Measurements from ENCODE around the gene SLAIN2. TPM values are rescaled to one million over a fixed set of nuclear protein-coding genes. Genes with fewer than 3 reads are reported as not detected.

Gene SLAIN2
- total RNA-seq, 1 donor from 2014 or later, result 90.5 TPM

- DNase-seq (ENCODE audit: low read depth), result no peak
These were observed 662 bp downstream of the SLAIN2 start for GRCh38 chr4:48341776-48342605.

GRCh38 chr4:48342606-48342880 is 1.2 kb downstream of the SLAIN2 start:
- no peak overlapping the region for H2AFZ ChIP-seq (ENCODE audit: low read depth, low read length)
- H3K9ac ChIP-seq (ENCODE audit: low read length), result peak overlapping the region; percentile 97
- H3K9me3 ChIP-seq (ENCODE audit: insufficient read depth, low read depth, low read length), result no peaks in the 10 kb centered on the region
- Mint-ChIP-seq H3K4me1 (ENCODE audit: low read depth, unreplicated experiment) (peaks cover 57% of the 10 kb centered on the region), H3K27ac (ENCODE audit: unreplicated experiment) (peak overlapping the region; percentile 91), H3K27me3 (ENCODE audit: low read depth, unreplicated experiment) (no peaks in the 10 kb centered on the region), H3K9me3 (ENCODE audit: unreplicated experiment) (no peaks in the 10 kb centered on the region), H3K36me3 (ENCODE audit: low read depth, unreplicated experiment) (no peaks in the 10 kb centered on the region), H3K4me3 (ENCODE audit: unreplicated experiment) (peak overlapping the region; percentile 100)
- peak overlapping the region; percentile 86 for H3K27ac ChIP-seq (ENCODE audit: low read depth, low read length)
- no peaks in the 10 kb centered on the region for H3K27me3 ChIP-seq (ENCODE audit: insufficient read depth, low read length)
- FAIRE-seq (no peak), DNase-seq (ENCODE audit: low read depth) (no peak)
- peaks cover 68% of the 10 kb centered on the region for H3K79me2 ChIP-seq (ENCODE audit: insufficient read depth, low read length)
- TF ChIP-seq EZH2 (IDR thresholded peaks at IDR 0.05; ENCODE audit: insufficient read depth, low read length) (no peak), CTCF (IDR thresholded peaks at IDR 0.05; ENCODE audit: insufficient read depth, low read depth, low read length) (no peak)
- peaks cover 21% of the 10 kb centered on the region for H3K4me1 ChIP-seq (ENCODE audit: insufficient read depth, low read length)
- H3K4me2 ChIP-seq (ENCODE audit: low read length), result peak overlapping the region; percentile 98
- H3K36me3 ChIP-seq (ENCODE audit: insufficient read depth, low read length), result no peaks in the 10 kb centered on the region
- peaks cover 50% of the 10 kb centered on the region for H4K20me1 ChIP-seq (ENCODE audit: insufficient read depth, low read length)
- peak overlapping the region; percentile 81 for H3K4me3 ChIP-seq (ENCODE audit: insufficient read depth, low read depth, low read length)

More at GRCh38 chr4:48341776-48342605, 662 bp downstream of the SLAIN2 start:
- Mint-ChIP-seq H3K27me3 (ENCODE audit: low read depth, unreplicated experiment) (no peaks in the 10 kb centered on the region), H3K4me1 (ENCODE audit: low read depth, unreplicated experiment) (peaks cover 60% of the 10 kb centered on the region), H3K27ac (ENCODE audit: unreplicated experiment) (peak overlapping the region; percentile 91), H3K4me3 (ENCODE audit: unreplicated experiment) (peak overlapping the region; percentile 100), H3K9me3 (ENCODE audit: unreplicated experiment) (no peaks in the 10 kb centered on the region), H3K36me3 (ENCODE audit: low read depth, unreplicated experiment) (no peaks in the 10 kb centered on the region)
- no peak for FAIRE-seq
- H3K27ac ChIP-seq (ENCODE audit: low read depth, low read length), result peak overlapping the region; percentile 86
- peaks cover 62% of the 10 kb centered on the region for H3K79me2 ChIP-seq (ENCODE audit: insufficient read depth, low read length)
- no peaks in the 10 kb centered on the region for H3K36me3 ChIP-seq (ENCODE audit: insufficient read depth, low read length)
- H3K27me3 ChIP-seq (ENCODE audit: insufficient read depth, low read length), result no peaks in the 10 kb centered on the region
- H2AFZ ChIP-seq (ENCODE audit: low read depth, low read length), result peak overlapping the region; percentile 50
- no peaks in the 10 kb centered on the region for H3K9me3 ChIP-seq (ENCODE audit: insufficient read depth, low read depth, low read length)
- no peak for TF ChIP-seq CTCF (IDR thresholded peaks at IDR 0.05; ENCODE audit: insufficient read depth, low read depth, low read length)
- no peak for TF ChIP-seq EZH2 (IDR thresholded peaks at IDR 0.05; ENCODE audit: insufficient read depth, low read length)
- peak overlapping the region; percentile 98 for H3K4me2 ChIP-seq (ENCODE audit: low read length)
- peaks cover 19% of the 10 kb centered on the region for H3K4me1 ChIP-seq (ENCODE audit: insufficient read depth, low read length)
- peak overlapping the region; percentile 81 for H3K4me3 ChIP-seq (ENCODE audit: insufficient read depth, low read depth, low read length)
- H4K20me1 ChIP-seq (ENCODE audit: insufficient read depth, low read length), result peaks cover 46% of the 10 kb centered on the region
- peak overlapping the region; percentile 97 for H3K9ac ChIP-seq (ENCODE audit: low read length)

GRCh38 chr4:48343035-48343434 is 1.7 kb downstream of the SLAIN2 start:
- peaks cover 55% of the 10 kb centered on the region for H4K20me1 ChIP-seq (ENCODE audit: insufficient read depth, low read length)
- H3K4me1 ChIP-seq (ENCODE audit: insufficient read depth, low read length), result peaks cover 21% of the 10 kb centered on the region
- no peak overlapping the region for H2AFZ ChIP-seq (ENCODE audit: low read depth, low read length)
- Mint-ChIP-seq H3K27ac (ENCODE audit: unreplicated experiment) (peak overlapping the region; percentile 8), H3K27me3 (ENCODE audit: low read depth, unreplicated experiment) (no peaks in the 10 kb centered on the region), H3K4me3 (ENCODE audit: unreplicated experiment) (peak overlapping the region; percentile 100), H3K4me1 (ENCODE audit: low read depth, unreplicated experiment) (peaks cover 52% of the 10 kb centered on the region), H3K36me3 (ENCODE audit: low read depth, unreplicated experiment) (no peaks in the 10 kb centered on the region), H3K9me3 (ENCODE audit: unreplicated experiment) (no peaks in the 10 kb centered on the region)
- H3K4me2 ChIP-seq (ENCODE audit: low read length), result peak overlapping the region; percentile 98
- H3K9me3 ChIP-seq (ENCODE audit: insufficient read depth, low read depth, low read length), result no peaks in the 10 kb centered on the region
- TF ChIP-seq EZH2 (IDR thresholded peaks at IDR 0.05; ENCODE audit: insufficient read depth, low read length) (no peak), CTCF (IDR thresholded peaks at IDR 0.05; ENCODE audit: insufficient read depth, low read depth, low read length) (no peak)
- no peaks in the 10 kb centered on the region for H3K27me3 ChIP-seq (ENCODE audit: insufficient read depth, low read length)
- peak overlapping the region; percentile 81 for H3K4me3 ChIP-seq (ENCODE audit: insufficient read depth, low read depth, low read length)
- FAIRE-seq (no peak), DNase-seq (ENCODE audit: low read depth) (no peak)
- peaks cover 72% of the 10 kb centered on the region for H3K79me2 ChIP-seq (ENCODE audit: insufficient read depth, low read length)
- H3K27ac ChIP-seq (ENCODE audit: low read depth, low read length), result peak overlapping the region; percentile 86
- no peaks in the 10 kb centered on the region for H3K36me3 ChIP-seq (ENCODE audit: insufficient read depth, low read length)
- peak overlapping the region; percentile 97 for H3K9ac ChIP-seq (ENCODE audit: low read length)
